NCI-H226 (cell line): ENCODE results near the gene EMC10.
"Not testable (repeated sequence)": the region's sequence is repeated elsewhere in the genome, so short reads cannot be mapped to it uniquely, and the experiment has no call there.

Source experiments
- DNase-seq: peaks from one replicate; pipeline ENCODE4 v3.0.0-alpha.2; 2015

The EMC10 gene

DNA sequence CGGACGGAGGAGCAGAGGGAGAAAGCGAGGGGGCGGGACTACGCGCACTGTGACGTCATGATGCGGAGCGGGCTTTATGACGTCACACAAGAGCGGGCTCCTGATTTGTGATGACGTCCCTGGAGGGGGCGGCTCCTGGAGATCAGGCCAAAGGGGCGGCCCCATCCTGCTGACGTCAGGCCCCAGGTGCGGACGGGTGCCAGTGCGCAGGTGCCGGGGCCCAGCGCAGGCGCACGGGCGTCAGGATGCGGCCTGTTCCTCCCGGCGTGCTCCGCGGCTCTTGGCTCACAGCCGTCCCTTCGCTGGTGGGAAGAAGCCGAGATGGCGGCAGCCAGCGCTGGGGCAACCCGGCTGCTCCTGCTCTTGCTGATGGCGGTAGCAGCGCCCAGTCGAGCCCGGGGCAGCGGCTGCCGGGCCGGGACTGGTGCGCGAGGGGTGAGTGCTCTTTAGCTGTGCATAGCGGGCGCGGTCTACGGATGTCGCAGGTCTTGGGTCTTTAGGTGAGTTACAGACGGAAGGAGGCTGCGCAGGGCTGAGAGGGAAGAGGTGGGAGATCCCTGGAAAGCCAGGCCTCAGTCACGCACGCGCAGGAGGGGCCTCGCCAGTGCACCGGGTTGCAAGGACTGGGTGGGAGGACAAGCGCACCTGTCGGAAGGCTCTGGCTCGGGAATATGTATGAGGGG lies at the start of gene EMC10, which contains the start of gene GARIN5A:
TSS of gene EMC10 (plus strand) at position 284 of the 683 bp plus-strand sequence. CDS start at position 322, 38 bp downstream.
TSS of gene GARIN5A (minus strand) at position 625 of the 683 bp plus-strand sequence. CDS start at position 165, 460 bp downstream.
- peak; percentile 90 for DNase-seq

DNA sequence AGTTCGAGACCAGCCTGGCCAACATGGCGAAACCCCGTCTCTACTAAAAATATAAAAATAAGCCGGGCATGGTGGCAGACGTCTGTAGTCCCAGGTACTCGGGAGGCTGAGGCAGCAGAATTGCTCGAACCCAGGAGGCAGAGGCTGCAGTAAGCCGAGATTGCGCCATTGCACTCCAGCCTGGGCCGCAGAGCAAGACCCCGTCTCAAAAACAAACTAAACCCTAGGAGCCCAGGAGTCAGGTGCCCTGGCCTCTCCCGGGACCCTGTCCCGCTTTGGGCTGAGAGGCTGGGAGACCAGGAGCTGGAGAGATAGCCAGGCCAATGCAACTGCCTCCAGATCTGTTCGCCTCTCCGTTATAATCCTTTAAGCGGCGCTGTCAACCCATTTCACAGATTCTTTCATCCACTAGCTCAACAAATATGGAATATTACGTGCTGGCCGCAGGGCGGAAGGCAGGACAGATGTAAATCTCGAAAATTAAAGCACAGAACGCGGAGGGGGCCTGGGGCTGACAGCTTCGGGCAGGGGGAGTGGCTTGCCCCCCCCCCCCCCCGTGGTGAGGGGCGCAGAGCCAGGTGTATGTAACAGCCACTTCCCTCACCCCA lies 48.9 kb upstream of the EMC10 start:
- DNase-seq, result no peak

DNA sequence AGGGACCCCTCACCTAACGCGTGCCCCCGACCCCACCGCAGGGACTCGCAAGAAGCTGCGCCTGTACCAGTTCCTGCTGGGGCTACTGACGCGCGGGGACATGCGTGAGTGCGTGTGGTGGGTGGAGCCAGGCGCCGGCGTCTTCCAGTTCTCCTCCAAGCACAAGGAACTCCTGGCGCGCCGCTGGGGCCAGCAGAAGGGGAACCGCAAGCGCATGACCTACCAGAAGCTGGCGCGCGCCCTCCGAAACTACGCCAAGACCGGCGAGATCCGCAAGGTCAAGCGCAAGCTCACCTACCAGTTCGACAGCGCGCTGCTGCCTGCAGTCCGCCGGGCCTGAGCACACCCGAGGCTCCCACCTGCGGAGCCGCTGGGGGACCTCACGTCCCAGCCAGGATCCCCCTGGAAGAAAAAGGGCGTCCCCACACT lies 48.3 kb upstream of the EMC10 start:
- DNase-seq, result no peak

DNA sequence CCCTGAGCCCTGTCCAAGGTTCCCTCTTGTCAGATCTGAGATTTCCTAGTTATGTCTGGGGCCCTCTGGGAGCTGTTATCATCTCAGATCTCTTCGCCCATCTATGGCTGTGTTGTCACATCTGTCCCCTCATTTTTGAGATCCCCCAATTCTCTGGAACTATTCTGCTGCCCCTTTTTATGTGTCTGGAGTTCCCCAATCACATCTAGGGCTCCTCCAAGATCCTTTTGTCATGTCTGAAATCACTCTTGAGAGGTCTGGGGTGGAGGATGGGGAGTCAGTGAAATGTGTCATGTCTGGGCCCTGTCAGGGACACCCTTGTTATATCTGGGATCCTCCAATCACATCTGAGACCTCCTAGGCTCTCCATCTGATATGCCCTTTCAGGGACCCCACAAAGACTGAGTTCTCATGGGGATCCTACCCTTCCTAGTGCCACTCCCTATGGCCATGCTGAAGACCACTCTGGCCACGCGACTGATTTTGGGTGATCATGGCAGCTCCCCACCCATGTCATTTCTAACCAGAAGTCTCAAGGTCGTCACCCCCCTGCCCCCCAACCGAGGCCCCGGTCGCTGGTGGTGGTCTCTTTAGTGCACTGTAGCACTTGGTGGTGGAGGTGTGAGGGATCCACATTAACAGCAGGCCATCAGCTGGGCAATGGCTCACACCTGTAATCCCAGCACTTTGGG lies 47.4 kb upstream of the EMC10 start:
- no peak for DNase-seq

DNA sequence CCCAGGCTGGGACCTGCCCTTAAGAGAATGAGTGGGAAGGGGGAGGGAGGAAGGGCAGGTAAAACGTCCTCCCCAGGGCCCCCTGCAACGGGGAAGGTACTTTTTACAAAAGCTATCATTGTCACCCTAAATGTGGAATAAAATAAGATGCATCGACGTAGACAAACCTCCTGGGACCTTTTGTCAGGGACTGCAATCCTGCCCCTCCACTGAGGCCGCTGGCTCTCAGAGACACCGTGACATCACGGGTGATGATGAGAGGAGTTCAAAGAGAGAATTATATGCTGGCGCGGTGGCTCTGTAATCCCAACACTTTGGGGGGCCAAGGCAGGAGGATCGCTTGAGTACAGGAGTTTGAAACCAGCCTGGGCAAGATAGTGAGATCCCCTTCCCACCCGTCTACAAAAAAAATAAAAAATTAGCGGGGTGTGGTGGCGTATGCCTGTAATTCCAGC lies 45.4 kb upstream of the EMC10 start:
- no peak for DNase-seq

DNA sequence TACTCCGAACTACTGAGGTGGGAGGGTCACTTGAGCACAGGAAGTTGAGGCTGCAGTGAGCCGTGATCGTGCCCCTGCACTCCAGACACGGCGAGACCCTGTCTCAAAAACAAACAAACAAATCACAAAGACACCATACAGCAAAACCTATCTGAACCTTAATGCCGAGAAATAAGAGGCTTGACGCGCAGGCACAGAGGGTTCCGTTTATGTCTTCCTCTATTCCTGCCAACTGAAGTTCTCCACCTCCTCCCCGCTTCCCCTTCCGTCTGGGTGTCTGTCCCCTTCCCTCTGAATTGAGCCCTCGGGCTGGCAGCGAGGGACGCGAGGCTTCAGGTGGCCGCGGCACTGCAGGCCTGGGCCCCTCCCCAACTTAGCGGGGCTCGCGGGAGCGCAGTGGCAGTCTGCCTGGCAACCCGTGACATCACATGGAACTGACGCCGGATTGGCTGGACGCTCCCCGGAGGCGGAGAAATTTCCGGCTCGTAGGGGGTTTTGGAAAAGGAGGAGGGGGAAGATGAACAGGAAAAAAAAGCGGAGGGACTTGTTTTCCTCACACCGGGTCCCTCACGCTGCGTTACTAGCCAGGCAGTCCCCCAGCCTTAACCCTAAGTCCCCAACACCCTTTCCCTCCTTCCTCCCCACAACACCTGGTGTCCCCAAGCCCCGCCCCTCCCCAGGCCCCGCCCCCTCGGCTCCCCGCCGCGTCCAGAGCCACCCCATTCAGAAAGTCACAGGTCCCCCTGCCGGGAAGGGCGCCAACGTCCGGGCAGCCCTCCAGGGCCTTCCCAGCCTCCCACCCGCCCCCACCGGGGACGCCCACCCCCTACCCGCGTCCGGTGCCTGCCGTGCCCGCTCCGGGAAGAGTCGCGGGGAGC lies 44.7 kb upstream of the EMC10 start:
- peak; percentile 40 for DNase-seq

DNA sequence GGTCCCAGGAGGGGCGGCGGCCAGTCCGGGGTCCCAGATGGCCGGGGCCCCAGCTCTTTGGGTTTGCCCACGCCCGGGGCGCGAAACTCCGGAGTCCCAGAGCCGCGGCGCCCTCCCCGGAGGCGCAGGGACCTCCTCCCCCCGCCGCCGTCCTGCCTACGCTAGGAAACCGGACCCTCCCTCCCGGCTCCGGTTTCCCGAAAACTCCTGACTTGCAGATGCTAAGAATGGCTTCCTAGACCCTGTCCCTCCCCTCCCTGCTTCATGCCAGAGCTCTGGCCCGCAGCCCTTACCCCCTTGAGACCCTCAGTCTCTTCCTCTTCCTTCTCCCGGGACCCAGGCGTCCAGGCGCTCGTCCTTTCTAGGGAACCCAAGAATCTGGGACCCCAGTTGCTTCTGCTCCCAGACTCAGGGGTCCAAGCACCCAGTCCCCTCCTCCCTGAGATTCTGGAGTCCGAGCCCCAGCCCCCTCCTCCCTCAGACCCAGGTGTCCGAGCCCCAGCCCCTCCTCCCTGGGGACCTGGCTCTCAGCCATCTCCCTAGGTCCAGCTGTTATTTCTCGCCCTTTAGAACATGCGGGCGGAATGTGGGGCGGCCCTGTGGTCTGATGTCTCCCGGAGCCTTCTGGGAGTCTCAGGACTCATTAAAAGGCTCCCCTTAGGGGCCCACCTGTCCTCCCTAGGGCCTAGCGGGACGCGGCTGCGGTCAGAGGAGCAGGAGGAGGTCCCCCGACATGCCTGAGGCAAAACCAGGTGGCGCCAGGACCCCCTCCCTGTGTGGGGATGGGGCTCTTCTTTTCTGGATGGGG lies 43.9 kb upstream of the EMC10 start, which contains the start of gene MYBPC2:
TSS of gene MYBPC2 (plus strand) at position 672 of the 808 bp plus-strand sequence. CDS start at position 734, 62 bp downstream.
- DNase-seq, result no peak

DNA sequence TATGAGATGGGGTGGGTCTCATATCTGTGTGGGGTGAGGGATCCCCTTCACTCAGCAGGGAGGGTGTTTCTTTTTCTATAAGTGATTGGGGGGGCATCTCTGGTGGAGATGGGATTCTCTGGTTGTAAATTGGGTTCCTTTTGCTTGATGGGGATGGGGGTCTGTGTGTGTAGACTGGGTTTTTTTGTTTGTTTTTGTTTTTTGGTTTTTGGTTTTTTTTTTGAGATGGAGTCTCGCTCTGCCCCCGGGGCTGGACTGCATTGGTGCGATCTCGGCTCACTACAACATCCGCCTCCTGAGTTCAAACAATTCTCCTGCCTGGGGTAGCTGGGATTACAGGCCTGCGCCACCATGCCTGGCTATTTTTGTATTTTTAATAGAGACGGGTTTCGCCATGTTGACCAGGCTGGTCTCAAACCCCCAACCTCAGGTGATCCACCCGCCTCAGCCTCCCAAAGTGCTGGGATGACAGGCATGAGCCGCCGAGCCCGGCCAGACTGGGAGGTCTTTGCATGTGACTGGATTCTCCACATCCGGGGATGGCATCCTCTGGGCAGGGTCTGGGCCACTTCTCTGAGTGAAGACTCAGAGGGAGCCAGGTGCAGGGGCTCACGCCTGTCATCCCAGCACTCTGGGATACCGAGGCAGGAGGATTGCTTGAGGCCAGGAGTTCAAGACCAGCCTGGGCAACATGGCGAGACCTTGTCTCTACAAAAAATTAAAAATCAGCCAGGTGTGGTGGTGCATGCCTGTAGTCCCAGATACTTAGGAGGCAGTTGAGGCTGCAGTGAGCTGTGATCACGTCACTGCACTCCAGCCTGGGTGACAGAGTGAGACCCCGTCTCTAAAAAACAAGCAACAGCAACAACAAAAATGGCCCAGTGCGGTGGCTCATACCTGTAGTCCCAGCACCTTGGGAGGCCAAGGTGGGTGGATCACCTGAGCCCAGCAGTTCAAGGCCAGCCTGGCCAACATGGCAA lies 42.8 kb upstream of the EMC10 start:
- no peak for DNase-seq

DNA sequence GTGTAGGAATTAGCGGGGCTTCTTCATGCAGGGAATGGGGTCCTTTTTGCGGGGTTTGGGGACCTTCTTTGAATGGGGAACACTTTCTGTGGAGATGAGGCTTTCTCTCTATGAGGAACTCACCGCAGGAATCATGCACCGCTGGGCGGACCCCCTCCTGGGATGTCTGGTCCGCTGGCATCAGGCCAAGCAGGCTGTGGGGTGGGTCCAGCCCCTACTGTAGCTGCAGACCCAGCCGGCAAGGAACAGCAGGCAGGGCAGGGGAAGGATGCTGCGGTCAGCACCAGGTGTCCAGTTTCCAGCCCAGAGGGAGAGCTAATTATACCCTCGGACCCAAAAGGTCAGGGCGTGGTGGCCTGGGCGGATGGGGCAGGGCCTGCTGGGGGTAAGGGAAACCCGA lies 41.8 kb upstream of the EMC10 start:
- DNase-seq, result no peak

DNA sequence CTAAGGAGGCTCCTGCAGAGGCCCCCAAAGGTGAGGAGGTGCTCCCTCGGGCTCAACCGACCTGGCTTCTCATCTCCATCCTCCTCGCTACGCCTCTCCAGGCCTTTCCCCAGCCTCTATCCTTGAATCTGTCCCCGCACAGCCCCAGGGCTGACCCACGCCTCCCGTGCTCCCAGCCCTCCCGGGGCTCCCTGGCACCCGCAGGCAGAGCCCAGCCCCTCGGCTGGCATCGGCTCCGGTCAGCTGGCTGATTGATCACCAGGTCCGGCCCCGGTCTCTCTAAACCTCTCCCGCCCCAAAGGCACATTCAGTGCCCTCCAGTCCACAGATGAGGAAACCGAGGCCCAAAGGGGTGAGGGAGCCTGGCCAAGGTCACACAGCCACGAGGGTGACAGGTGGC lies 41.1 kb upstream of the EMC10 start:
- DNase-seq, result no peak

DNA sequence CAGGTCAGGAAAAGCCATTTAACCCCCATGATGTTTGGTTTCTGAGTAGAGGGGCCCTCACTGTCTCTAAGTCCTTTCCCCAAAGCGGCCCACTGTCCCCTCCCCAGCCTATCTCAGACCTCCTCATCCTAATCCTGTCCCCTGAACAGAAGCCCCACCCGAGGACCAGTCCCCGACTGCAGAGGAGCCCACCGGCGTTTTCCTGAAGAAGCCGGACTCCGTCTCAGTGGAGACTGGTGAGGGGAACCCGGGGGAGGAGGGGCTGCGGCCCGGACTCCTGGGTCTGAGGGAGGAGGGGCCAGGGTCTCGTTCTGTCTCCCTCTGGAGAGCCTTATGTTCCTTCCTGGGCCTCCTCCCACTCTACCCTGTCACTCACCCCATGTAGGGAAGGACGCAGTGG lies 40.7 kb upstream of the EMC10 start:
- no peak for DNase-seq

DNA sequence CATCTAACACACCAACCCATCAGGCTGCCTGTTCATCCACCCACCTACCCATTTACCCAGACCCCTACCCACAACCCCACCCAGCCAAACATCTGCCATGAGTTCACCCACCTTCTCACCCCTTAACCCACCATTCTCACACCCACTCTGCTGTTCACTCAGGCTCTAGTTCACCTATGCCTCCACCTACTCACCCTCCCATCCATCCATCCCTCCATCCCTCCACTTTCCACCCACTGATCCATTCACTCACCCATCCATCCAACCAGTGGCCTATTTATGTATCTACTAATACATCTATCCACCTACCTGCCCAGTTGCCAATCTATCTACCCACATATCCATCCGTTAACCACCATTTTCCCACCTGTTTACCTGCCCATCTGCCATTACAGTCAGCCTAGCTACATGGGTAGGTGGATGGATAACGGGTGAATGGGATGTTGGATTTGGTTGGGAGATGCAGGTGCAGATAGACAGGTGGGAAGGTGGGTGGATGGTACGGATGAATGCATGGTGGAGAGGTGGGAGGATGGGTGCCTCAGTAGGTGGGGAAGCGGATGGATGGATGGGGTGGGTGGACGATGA lies 38.4 kb upstream of the EMC10 start:
- DNase-seq, result no peak

DNA sequence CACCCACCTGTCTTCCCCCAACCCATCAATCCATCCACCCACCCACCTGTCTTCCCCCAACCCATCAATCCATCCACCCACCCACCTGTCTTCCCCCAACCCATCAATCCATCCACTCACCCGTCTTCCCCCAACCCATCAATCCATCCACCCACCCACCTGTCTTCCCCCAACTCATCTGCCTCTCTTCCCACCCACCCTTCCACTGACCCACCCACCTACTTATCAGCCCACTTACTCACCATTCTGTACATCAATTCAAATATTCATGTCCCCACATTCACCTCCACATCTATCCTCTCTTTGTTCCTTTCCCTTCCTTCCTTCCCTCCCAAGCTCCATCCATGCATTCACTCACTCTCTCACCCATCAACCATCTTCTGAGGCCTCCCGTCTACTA lies 37.2 kb upstream of the EMC10 start:
- DNase-seq, result not testable (repeated sequence)

DNA sequence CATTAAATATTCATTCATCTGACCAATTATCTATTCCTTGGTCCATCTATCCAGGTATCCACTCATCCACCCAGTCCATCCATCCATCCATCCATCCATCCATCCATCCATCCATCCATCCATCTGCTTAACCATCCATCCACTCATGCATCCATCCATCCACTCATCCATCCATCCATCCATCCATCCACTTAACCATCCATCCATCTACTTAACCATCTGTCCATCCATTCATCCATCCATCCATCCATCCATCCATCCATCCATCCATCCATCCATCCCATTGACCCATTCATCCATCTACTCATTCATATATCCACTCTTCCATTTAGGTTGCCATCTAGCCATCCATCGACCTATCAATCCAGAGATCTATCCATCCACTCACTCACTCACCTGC lies 32.2 kb upstream of the EMC10 start:
- no peak for DNase-seq

DNA sequence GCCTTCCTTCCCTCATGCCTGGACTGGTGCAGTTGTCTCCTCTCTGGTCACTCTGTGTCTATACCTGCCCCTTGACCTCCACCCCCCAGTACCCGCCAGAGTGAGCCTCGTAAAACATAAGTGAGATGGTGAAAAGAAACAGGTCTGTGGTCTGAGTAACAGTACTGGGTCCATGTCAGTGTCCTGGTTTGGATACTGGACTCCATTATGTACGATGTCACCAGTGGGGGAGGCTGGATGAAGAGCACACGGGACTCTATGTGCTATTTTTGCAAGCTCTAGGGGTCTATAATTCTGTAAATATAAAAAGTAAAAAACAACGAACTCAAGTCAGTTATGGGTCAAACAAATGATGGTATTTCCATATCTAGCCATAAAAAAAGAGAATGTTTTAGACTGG lies 29.3 kb upstream of the EMC10 start:
- DNase-seq, result no peak

DNA sequence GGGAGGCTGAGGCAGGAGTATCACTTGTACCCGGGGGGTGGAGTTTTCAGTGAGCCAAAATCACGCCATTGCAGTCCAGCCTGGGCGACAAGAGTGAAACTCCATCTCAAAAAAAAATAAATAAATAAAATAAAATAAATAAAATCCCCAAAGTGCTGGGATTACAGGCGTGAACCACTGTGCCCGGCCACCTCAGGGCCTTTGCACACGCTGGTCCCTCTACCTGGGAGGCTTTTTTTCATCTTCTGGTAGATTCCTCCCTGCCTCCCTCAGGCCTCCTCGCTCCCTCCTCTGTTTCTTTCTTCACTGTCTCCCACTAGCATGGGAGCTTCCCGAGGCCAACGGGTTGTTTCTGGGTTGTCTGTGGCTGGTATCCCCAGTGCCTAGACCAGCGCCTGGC lies 28.6 kb upstream of the EMC10 start:
- no peak for DNase-seq

DNA sequence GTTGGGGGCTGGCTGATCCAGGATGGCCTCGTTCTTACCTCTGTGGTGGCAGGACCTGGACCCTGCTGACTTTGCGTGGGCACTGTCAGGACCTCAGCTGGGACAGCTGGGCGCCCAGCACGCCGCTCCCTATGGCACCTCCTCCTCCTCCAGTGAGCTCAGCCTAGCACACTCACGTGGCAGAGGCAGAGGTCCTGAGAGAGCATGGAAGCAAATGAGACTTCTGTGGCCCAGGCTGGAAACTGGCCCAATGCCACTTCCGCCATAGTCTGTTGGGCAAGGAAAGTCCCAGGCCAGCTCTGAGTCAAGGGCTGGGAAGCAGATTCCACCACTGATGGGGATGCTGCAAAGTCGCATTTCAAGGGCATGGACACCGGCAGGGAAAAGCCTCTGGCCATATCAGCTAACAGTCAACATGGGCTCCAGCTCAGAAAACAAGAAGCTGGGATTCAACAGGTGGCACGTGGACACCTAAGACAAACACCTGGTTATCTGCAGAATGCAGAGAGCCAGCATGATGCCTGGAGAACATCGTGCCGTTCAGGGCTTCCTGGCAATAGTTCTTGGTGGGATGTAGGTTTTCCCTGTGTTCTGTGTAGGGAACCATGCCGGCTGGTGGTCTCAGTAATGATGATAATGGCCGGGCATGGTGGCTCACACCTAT lies 26.9 kb upstream of the EMC10 start:
- DNase-seq, result no peak

DNA sequence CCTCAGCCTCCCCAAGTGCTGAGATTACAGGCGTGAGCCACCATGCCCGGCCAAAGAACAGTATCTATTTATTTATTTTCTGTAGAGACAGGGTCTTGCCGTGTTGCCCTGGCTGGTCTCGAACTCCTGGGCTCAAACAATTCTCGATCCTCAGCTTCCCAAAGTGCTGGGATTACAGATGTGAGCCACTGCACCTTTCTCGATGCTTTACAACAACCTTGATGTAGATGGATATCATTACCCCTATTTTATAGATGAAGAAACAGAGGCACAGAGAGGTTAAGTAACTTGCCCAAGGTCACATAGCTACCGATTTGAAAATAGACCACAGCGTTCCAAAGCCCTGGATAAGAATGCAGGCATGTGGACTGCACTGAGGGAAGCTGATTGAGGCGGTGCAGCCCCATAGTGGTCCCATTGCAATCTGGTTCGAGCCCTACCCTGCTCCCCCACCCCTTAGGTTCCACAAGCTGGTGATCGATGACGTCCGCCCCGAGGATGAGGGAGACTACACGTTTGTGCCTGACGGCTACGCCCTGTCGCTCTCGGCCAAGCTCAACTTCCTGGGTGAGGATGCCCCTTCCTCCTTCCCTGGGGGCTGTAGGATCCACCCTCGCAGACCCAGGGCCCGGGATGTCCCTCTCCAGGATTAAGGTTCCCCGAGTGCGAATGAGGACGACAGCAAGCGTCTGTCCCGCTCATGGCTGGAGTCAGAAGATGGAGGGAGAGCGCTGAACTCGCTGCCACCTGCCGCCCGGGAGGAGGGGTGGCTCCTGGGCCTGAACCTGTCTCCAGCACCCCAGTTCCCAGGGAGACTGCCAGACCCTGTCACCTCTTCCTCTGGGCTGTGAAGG lies 25.7 kb upstream of the EMC10 start:
- no peak for DNase-seq

DNA sequence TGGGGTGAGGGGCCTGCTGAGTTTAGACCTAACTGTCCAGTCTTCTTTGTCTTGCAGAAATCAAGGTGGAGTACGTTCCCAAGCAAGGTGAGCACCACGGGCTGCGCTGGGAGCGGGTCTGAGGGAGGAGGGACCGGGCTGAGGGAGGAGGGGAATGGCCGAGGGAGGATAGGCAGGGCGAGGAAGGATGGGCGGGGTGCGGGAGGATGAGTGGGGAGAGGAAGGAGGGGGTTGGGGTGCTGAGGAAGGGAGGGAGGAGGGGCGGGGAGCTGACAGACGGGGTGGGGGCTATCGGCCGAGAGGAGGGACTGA lies 25.1 kb upstream of the EMC10 start:
- no peak for DNase-seq
